HG02884 (cell line): ENCODE results near the gene RMND5A.

Experiments used
- ATAC-seq: cut with Tn5 transposase; IDR thresholded peaks from one replicate; pipeline ENCODE4 v1.9.1; 2021; ENCODE audit warnings: mild to moderate bottlenecking, moderate library complexity; ENCODE audit not compliant: unreplicated experiment

RMND5A gene

GRCh38 chr2:86790134-86790675 is 70.1 kb downstream of the RMND5A start:
- no peak for ATAC-seq

- ATAC-seq: no peak
These were observed 70.8 kb downstream of the RMND5A start, which contains the start of gene CD8A for GRCh38 chr2:86790676-86791572. TSS of gene CD8A (minus strand) at chr2:86790913. CDS start at chr2:86790825, 88 bp downstream.

- no peak for ATAC-seq
These were observed 71.5 kb downstream of the RMND5A start for GRCh38 chr2:86791573-86791972.

GRCh38 chr2:86793752-86794151 is 73.7 kb downstream of the RMND5A start:
- no peak for ATAC-seq

- no peak for ATAC-seq
These were observed 74.8 kb downstream of the RMND5A start for GRCh38 chr2:86794861-86795260.

- ATAC-seq: no peak
These were observed 80.9 kb downstream of the RMND5A start for GRCh38 chr2:86800856-86801567.

- ATAC-seq: no peak
These were observed 86.2 kb downstream of the RMND5A start for GRCh38 chr2:86806059-86806857.

GRCh38 chr2:86807133-86807467 is 87.0 kb downstream of the RMND5A start:
- no peak for ATAC-seq

- peak; percentile 25 for ATAC-seq
These were observed 87.6 kb downstream of the RMND5A start for GRCh38 chr2:86807468-86808275.

GRCh38 chr2:86808315-86809161 is 88.4 kb downstream of the RMND5A start:
- peak; percentile 93 for ATAC-seq

- ATAC-seq: no peak
These were observed 89.5 kb downstream of the RMND5A start for GRCh38 chr2:86809481-86810121.

GRCh38 chr2:86815611-86816010 is 95.5 kb downstream of the RMND5A start:
- no peak for ATAC-seq

- ATAC-seq: no peak
These were observed 98.2 kb downstream of the RMND5A start for GRCh38 chr2:86818114-86818801.

- no peak for ATAC-seq
These were observed 98.9 kb downstream of the RMND5A start for GRCh38 chr2:86818957-86819356.

- ATAC-seq: no peak
These were observed 101.2 kb downstream of the RMND5A start for GRCh38 chr2:86821306-86821705.

- ATAC-seq: no peak
These were observed 101.8 kb downstream of the RMND5A start for GRCh38 chr2:86821842-86822241.

GRCh38 chr2:86822668-86823345 is 102.7 kb downstream of the RMND5A start:
- ATAC-seq: no peak
